Astrocyte (in vitro differentiated cells and primary cell): ENCODE data around the gene IWS1. TPM values are rescaled to one million over a fixed set of nuclear protein-coding genes. Genes with fewer than 3 reads are reported as not detected.

Experiments
- DNase-seq: peaks from one replicate; pipeline ENCODE4 v3.0.0-alpha.2; 2010; ENCODE audit warnings: low read depth
- FAIRE-seq: peaks from 2 replicates; lab custom pipeline; 2011; peaks lifted over from hg19 to GRCh38; lab: Jason Lieb, UNC
- H2AFZ ChIP-seq: 2 replicates; pipeline ENCODE4 v1.6.0; 2012; ENCODE audit warnings: low read depth, low read length, inconsistent platforms
- H3K27ac ChIP-seq: 2 replicates; pipeline ENCODE4 v1.5.1; 2011; ENCODE audit warnings: low read depth, low read length, inconsistent platforms
- H3K27me3 ChIP-seq: 2 replicates; pipeline ENCODE4 v1.6.0; 2011; ENCODE audit warnings: low read length, inconsistent platforms; ENCODE audit not compliant: insufficient read depth
- H3K36me3 ChIP-seq: 2 replicates; pipeline ENCODE4 v1.5.1; 2011; ENCODE audit warnings: low read length, inconsistent platforms; ENCODE audit not compliant: insufficient read depth
- H3K4me1 ChIP-seq: 2 replicates; pipeline ENCODE4 v1.5.1; 2011; ENCODE audit warnings: low read length, inconsistent platforms; ENCODE audit not compliant: insufficient read depth
- H3K4me2 ChIP-seq: 2 replicates; pipeline ENCODE4 v1.6.0; 2012; ENCODE audit warnings: low read length, inconsistent platforms
- H3K4me3 ChIP-seq: 2 replicates; pipeline ENCODE4 v1.5.1; 2011; ENCODE audit warnings: low read depth, mild to moderate bottlenecking, low read length, inconsistent platforms; ENCODE audit not compliant: insufficient read depth
- H3K79me2 ChIP-seq: 2 replicates; pipeline ENCODE4 v1.6.0; 2012; ENCODE audit warnings: mild to moderate bottlenecking, low read length, inconsistent platforms; ENCODE audit not compliant: insufficient read depth
- H3K9ac ChIP-seq: 2 replicates; pipeline ENCODE4 v1.6.0; 2012; ENCODE audit warnings: mild to moderate bottlenecking, low read length, inconsistent platforms
- H3K9me3 ChIP-seq: 2 replicates; pipeline ENCODE4 v1.5.1; 2012; ENCODE audit warnings: low read depth, mild to moderate bottlenecking, low read length, inconsistent platforms; ENCODE audit not compliant: insufficient read depth
- H4K20me1 ChIP-seq: 2 replicates; pipeline ENCODE4 v1.6.0; 2012; ENCODE audit warnings: low read length, inconsistent platforms; ENCODE audit not compliant: insufficient read depth
- H3K27ac Mint-ChIP-seq: one replicate; pipeline ENCODE4 v1.8.0; 2021; ENCODE audit warnings: mild to moderate bottlenecking, mixed read lengths; ENCODE audit not compliant: unreplicated experiment
- H3K27me3 Mint-ChIP-seq: one replicate; pipeline ENCODE4 v1.8.0; 2021; ENCODE audit warnings: low read depth, mixed read lengths; ENCODE audit not compliant: unreplicated experiment
- H3K36me3 Mint-ChIP-seq: one replicate; pipeline ENCODE4 v1.8.0; 2021; ENCODE audit warnings: low read depth, mixed read lengths; ENCODE audit not compliant: unreplicated experiment
- H3K4me1 Mint-ChIP-seq: one replicate; pipeline ENCODE4 v1.8.0; 2021; ENCODE audit warnings: low read depth, mixed read lengths; ENCODE audit not compliant: unreplicated experiment
- H3K4me3 Mint-ChIP-seq: one replicate; pipeline ENCODE4 v1.8.0; 2021; ENCODE audit warnings: mild to moderate bottlenecking, moderate library complexity, mixed read lengths; ENCODE audit not compliant: unreplicated experiment
- H3K9me3 Mint-ChIP-seq: one replicate; pipeline ENCODE4 v1.8.0; 2021; ENCODE audit warnings: mild to moderate bottlenecking, mixed read lengths; ENCODE audit not compliant: unreplicated experiment
- EZH2 ChIP-seq: IDR thresholded peaks from 2 replicates; pipeline ENCODE4 v1.6.1; 2012; ENCODE audit warnings: mild to moderate bottlenecking, low read length, inconsistent platforms; ENCODE audit not compliant: insufficient read depth
- total RNA-seq: library from RNA; stranded (reverse); gene quantifications from 2 replicates; pipeline ENCODE4 v1.2.1, GENCODE V29; 2021
- TF ChIP-seq, protein P1 (sequence below): IDR thresholded peaks from 2 replicates; pipeline ENCODE4 v1.5.1; 2011; ENCODE audit warnings: low read depth, mild to moderate bottlenecking, inconsistent platforms, low read length, moderate library complexity; ENCODE audit not compliant: insufficient read depth

The IWS1 gene
- total RNA-seq, 1 donor from 2014 or later: 56.2 TPM

GRCh38 chr2:127448526-127448925 is 77.8 kb downstream of the IWS1 start:
- H3K4me2 ChIP-seq: no peak overlapping the region
- no peak overlapping the region for H3K9ac ChIP-seq
- Mint-ChIP-seq H3K4me3 (no peak overlapping the region), H3K27ac (no peak overlapping the region), H3K27me3 (no peaks in the 10 kb centered on the region), H3K9me3 (peaks cover 7% of the 10 kb centered on the region), H3K4me1 (no peaks in the 10 kb centered on the region), H3K36me3 (no peaks in the 10 kb centered on the region)
- H3K4me3 ChIP-seq: no peak overlapping the region
- H3K4me1 ChIP-seq: no peaks in the 10 kb centered on the region
- FAIRE-seq (peak; percentile 45), DNase-seq (peak; percentile 40)
- H3K27ac ChIP-seq: no peak overlapping the region
- no peaks in the 10 kb centered on the region for H3K27me3 ChIP-seq
- H2AFZ ChIP-seq: no peak overlapping the region
- H3K36me3 ChIP-seq: no peaks in the 10 kb centered on the region
- TF ChIP-seq, protein P1, sequence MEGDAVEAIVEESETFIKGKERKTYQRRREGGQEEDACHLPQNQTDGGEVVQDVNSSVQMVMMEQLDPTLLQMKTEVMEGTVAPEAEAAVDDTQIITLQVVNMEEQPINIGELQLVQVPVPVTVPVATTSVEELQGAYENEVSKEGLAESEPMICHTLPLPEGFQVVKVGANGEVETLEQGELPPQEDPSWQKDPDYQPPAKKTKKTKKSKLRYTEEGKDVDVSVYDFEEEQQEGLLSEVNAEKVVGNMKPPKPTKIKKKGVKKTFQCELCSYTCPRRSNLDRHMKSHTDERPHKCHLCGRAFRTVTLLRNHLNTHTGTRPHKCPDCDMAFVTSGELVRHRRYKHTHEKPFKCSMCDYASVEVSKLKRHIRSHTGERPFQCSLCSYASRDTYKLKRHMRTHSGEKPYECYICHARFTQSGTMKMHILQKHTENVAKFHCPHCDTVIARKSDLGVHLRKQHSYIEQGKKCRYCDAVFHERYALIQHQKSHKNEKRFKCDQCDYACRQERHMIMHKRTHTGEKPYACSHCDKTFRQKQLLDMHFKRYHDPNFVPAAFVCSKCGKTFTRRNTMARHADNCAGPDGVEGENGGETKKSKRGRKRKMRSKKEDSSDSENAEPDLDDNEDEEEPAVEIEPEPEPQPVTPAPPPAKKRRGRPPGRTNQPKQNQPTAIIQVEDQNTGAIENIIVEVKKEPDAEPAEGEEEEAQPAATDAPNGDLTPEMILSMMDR: no peak
- TF ChIP-seq EZH2: no peak
- H3K9me3 ChIP-seq: no peaks in the 10 kb centered on the region
- H4K20me1 ChIP-seq: no peaks in the 10 kb centered on the region
- H3K79me2 ChIP-seq: no peaks in the 10 kb centered on the region

GRCh38 chr2:127439343-127439742 is 86.9 kb downstream of the IWS1 start:
- no peak overlapping the region for H3K27ac Mint-ChIP-seq
- Histone ChIP-seq H3K9ac (no peak overlapping the region), H3K9me3 (no peaks in the 10 kb centered on the region), H4K20me1 (no peaks in the 10 kb centered on the region), H3K4me1 (no peaks in the 10 kb centered on the region), H3K27me3 (no peaks in the 10 kb centered on the region), H3K79me2 (no peaks in the 10 kb centered on the region), H3K4me2 (no peak overlapping the region), H3K27ac (no peak overlapping the region), H2AFZ (no peak overlapping the region), H3K36me3 (no peaks in the 10 kb centered on the region), H3K4me3 (no peak overlapping the region)
- DNase-seq: no peak
- H3K9me3 Mint-ChIP-seq: peaks cover 20% of the 10 kb centered on the region
- no peak for FAIRE-seq
- H3K4me3 Mint-ChIP-seq: no peak overlapping the region
- H3K36me3 Mint-ChIP-seq: no peaks in the 10 kb centered on the region
- TF ChIP-seq, protein P1: no peak
- no peak for TF ChIP-seq EZH2
- H3K27me3 Mint-ChIP-seq: peaks cover 13% of the 10 kb centered on the region
- no peaks in the 10 kb centered on the region for H3K4me1 Mint-ChIP-seq

DNA sequence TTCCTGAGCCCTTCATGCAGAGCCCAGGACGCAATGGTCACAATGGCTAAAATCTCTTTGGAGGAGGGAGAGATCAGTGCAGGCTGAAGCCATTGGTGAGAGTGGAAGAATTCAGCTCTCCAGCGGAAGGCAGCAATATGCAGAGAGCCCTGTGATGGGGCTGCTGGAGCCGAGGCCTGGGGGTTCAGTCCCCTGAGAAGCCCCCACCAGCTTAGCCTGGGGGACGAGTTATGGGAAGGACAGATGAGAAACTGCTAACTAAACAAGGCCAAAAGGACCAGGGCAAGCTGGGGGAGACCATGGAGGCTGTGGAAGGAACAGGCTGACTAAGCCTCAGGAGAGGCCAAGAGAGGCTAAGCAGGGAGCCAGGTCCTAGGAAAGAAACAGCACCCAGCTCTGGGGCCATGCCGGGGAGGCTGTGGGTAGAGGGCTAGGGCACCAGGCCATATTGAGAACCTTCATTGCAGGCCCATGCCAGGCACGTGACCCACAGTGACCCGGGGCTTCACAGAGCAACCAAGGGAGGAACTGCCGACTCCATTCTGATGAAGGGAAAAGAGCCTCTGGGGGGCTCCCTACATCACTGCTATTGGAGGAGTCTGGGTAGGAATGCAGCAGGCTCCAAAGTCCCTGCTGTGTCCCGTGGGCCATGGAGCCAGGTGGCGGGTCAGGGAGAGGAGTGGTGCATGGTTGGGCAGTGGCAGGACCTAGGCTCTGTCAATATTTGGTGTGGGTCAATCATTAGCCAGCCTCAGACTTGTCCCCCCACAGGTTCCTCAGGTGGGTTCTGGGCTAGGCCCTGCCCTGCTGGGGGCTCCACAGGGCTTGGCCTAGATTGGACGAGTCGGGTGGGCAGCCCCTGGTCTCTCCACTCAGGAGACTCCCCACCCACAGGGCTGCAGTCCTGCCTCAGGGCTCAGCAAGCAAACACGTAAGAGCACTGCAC is 88.2 kb downstream of the IWS1 start:
- peaks cover 18% of the 10 kb centered on the region for H3K9me3 Mint-ChIP-seq
- H2AFZ ChIP-seq: no peak overlapping the region
- no peaks in the 10 kb centered on the region for H4K20me1 ChIP-seq
- no peaks in the 10 kb centered on the region for H3K4me1 ChIP-seq
- no peaks in the 10 kb centered on the region for H3K79me2 ChIP-seq
- no peak overlapping the region for H3K4me3 Mint-ChIP-seq
- no peak for TF ChIP-seq EZH2
- TF ChIP-seq, protein P1: no peak
- DNase-seq (no peak), FAIRE-seq (no peak)
- H3K36me3 Mint-ChIP-seq: no peaks in the 10 kb centered on the region
- H3K9ac ChIP-seq: no peak overlapping the region
- no peaks in the 10 kb centered on the region for H3K9me3 ChIP-seq
- no peaks in the 10 kb centered on the region for H3K4me1 Mint-ChIP-seq
- no peak overlapping the region for H3K4me3 ChIP-seq
- H3K27ac ChIP-seq: no peak overlapping the region
- H3K27ac Mint-ChIP-seq: no peak overlapping the region
- H3K27me3 Mint-ChIP-seq: peaks cover 13% of the 10 kb centered on the region
- no peaks in the 10 kb centered on the region for H3K27me3 ChIP-seq
- H3K4me2 ChIP-seq: no peak overlapping the region
- no peaks in the 10 kb centered on the region for H3K36me3 ChIP-seq
